Heart left ventricle (tissue), 16 donors: Measurements from ENCODE around the gene BTG2. TPM values are rescaled to one million over a fixed set of nuclear protein-coding genes. Genes with fewer than 3 reads are reported as not detected.
A peak's percentile ranks its signal among the peaks of the same experiment; 100 is the strongest.
"Not testable (repeated sequence)": the region's sequence is repeated elsewhere in the genome, so short reads cannot be mapped to it uniquely, and the experiment has no call there.

Source experiments
- ATAC-seq, 4 donors: fragments of 200-7000 bp; cut with Tn5 transposase; one replicate each; pipeline ENCODE4 v1.9.1; 2020 to 2022; ENCODE audit warnings: moderate library complexity in 4 of 4, mild to moderate bottlenecking in 3 of 4, moderate number of reproducible peaks in 1 of 4
- DNase-seq, 5 donors: peaks; one replicate each; pipeline ENCODE4 v3.0.0-alpha.2; 2020
- H3K27ac ChIP-seq, 12 donors: fragments of 200-600 bp; sonication (generic) in 4 of 12; one replicate each; pipeline versions ENCODE4 v1.5.0 to v1.8.0; 2016 to 2022; ENCODE audit warnings: mild to moderate bottlenecking in 2 of 12
- H3K27me3 ChIP-seq, 9 donors: fragments of 200-600 bp; sonication (generic) in 2 of 9; one replicate each; pipeline versions ENCODE4 v1.5.1 to v1.8.0; 2016 to 2022; ENCODE audit warnings: mild to moderate bottlenecking in 3 of 9
- H3K36me3 ChIP-seq, 9 donors: fragments of 200-600 bp; sonication (generic) in 2 of 9; one replicate each; pipeline versions ENCODE4 v1.5.0 to v1.8.0; 2018 to 2022; ENCODE audit warnings: mild to moderate bottlenecking in 2 of 9
- H3K4me1 ChIP-seq, 12 donors: fragments of 200-600 bp; sonication (generic) in 4 of 12; one replicate each; pipeline versions ENCODE4 v1.5.0 to v1.8.0; 2016 to 2022; ENCODE audit warnings: mild to moderate bottlenecking in 3 of 12
- H3K4me3 ChIP-seq, 12 donors: fragments of 200-600 bp; sonication (generic) in 4 of 12; one replicate each; pipeline versions ENCODE4 v1.5.0 to v1.8.0; 2017 to 2022; ENCODE audit warnings: mild to moderate bottlenecking in 9 of 12, moderate library complexity in 4 of 12
- H3K9me3 ChIP-seq, 12 donors: fragments of 200-600 bp; sonication (generic) in 4 of 12; one replicate each; pipeline versions ENCODE4 v1.5.0 to v1.8.0; 2016 to 2022; ENCODE audit warnings: mild to moderate bottlenecking in 1 of 12
- POLR2A ChIP-seq, 2 donors: fragments of 450-650 bp; IDR thresholded peaks; one replicate each; pipeline ENCODE4 v1.6.1; 2017; ENCODE audit warnings: antibody characterized with exemption in 2 of 2, mild to moderate bottlenecking in 2 of 2, moderate library complexity in 2 of 2
- WGBS, 4 donors: extraction: QIAGEN DNeasy Blood & Tissue Kit in 2 of 4; methylation state at CpG; one replicate each; pipeline versions ENCODE4 v1.1.5 to v1.1.7; 2013 to 2018; 5-methylcytosine and 5-hydroxymethylcytosine counted together
- intact Hi-C, 10 donors: fragments of 100-400 bp; cut with DNase I; formaldehyde crosslinking; loops; one replicate each; pipeline versions ENCODE4 v1.11.1 to v1.14.2; 2022
- polyA plus RNA-seq, 2 donors: library from polyadenylated mRNA; stranded (reverse); fragments of 200-250 nt; gene quantifications; one replicate each; pipeline ENCODE4 v1.2.3, GENCODE V29; 2013
- total RNA-seq, 9 donors: library from RNA; depleted of rRNA in 2 of 9; stranded (reverse); fragments of >200 nt in 2 of 9; fragmentation: NEBNext Ultra II Directional in 3 of 9; extraction: Animal tissue kit (Norgen Biotek cat#: 25700) in 3 of 9; gene quantifications; one replicate each; pipeline versions ENCODE4 v1.1.0 to v1.2.4, GENCODE V29; 2016 to 2023
- TF ChIP-seq, protein P1 (sequence below), 12 donors: fragments of 200-600 bp; sonication (generic) in 4 of 12; IDR thresholded peaks; one replicate each; pipeline versions ENCODE4 v1.5.0 to v1.8.0; 2018 to 2022; ENCODE audit warnings: antibody characterized with exemption in 12 of 12, mild to moderate bottlenecking in 5 of 12
- donor health status: ischemic (EF 13 %, LVEDD 7.1; RV severe dilation, severe dysfunction).
- donor health status: healthy with polysubstance abuse.
- donor health status: DM: no; HTN: yes; CAD: no.
- donor health status: DM: no; HTN: no; CAD: no.
- donor health status: ischemic (EF 25% LVEDD 6.9; RV normal size, moderate dysfunction).
- donor health status: ischemic (EF 25% LVEDD 5.7; RV mildly dilated, moderate dysfunction).
- donor health status: healthy.
- donor health status: DM: yes; HTN: yes; CAD: no.
- donor health status: ischemic (EF 35%, LVEDD 5.7; RV mildly dilated, moderate dysfunction).
- donor health status: nonischemic (EF 11% LVEDD 7.7; RV severe dilation, severe dysfunction).
- donor health status: DM: yes; HTN: yes; CAD: no.
- donor health status: PGD.
- donor health status: ischemic (EF 29% LVEDD 5.4; RV normal size, mild dysfunction).
- donor health status: nonischemic (EF 23%, LVEDD 6.1; RV moderate dilation, normal function).

BTG2 gene
- total and polyA plus RNA-seq, 11 donors: 23.8 to 174 (median 42.1) TPM

DNA sequence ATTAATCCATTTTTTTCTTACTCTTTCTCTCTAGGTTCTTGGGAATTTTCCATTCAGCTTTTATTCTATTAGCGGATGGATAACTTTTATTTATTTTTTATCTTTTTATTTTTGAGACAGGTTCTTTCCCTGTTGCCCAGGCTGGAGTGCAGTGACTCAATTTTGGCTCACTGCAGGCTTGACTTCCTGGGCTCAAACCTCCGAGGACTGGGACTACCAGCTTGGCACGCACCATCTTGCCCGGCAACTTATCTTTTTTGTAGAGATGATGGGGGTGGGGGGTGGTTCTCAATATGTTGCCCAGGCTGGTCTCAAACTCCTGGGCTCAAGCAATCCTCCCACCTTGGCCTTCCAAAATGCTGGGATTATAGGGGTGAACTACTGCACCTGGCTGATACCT, 39.8 kb upstream of the BTG2 start:
- Histone ChIP-seq H3K27me3 (no peaks in the 10 kb centered on the region), H3K27ac (no peak overlapping the region), H3K4me1 (peaks cover 0 to 15% (median 2%) of the 10 kb centered on the region in 12 donors), H3K36me3 (no peaks in the 10 kb centered on the region), H3K4me3 (no peak overlapping the region), H3K9me3 (no peaks in the 10 kb centered on the region)
- 62 to 76% (median 70%) methylated on average over 4 of the region's 4 CpGs for WGBS, 4 donors
- intact Hi-C loops: loop anchor here in 2 of 10 donors (5.0 kb wide), 1 partner anchor 228 kb away; no protein-coding TSS in a partner anchor
- no peak for ATAC-seq
- no peak for DNase-seq
- TF ChIP-seq, protein P1, sequence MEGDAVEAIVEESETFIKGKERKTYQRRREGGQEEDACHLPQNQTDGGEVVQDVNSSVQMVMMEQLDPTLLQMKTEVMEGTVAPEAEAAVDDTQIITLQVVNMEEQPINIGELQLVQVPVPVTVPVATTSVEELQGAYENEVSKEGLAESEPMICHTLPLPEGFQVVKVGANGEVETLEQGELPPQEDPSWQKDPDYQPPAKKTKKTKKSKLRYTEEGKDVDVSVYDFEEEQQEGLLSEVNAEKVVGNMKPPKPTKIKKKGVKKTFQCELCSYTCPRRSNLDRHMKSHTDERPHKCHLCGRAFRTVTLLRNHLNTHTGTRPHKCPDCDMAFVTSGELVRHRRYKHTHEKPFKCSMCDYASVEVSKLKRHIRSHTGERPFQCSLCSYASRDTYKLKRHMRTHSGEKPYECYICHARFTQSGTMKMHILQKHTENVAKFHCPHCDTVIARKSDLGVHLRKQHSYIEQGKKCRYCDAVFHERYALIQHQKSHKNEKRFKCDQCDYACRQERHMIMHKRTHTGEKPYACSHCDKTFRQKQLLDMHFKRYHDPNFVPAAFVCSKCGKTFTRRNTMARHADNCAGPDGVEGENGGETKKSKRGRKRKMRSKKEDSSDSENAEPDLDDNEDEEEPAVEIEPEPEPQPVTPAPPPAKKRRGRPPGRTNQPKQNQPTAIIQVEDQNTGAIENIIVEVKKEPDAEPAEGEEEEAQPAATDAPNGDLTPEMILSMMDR (IDR thresholded peaks at IDR 0.05): no peak
- TF ChIP-seq POLR2A (IDR thresholded peaks at IDR 0.05): no peak

- not testable (repeated sequence) for H3K27ac ChIP-seq, H3K27me3 ChIP-seq, DNase-seq, H3K9me3 ChIP-seq, H3K4me3 ChIP-seq, ATAC-seq, H3K36me3 ChIP-seq
- WGBS, 4 donors: 58 to 77% (median 65%) methylated on average over 4 to 5 of the region's 5 CpGs
- peaks cover 0 to 21% (median 5%) of the 10 kb centered on the region in 12 donors for H3K4me1 ChIP-seq
- intact Hi-C loops: loop anchor here in 2 of 10 donors (5.0 kb wide), 1 partner anchor 229 kb away; no protein-coding TSS in a partner anchor
These were observed 39.2 kb upstream of the BTG2 start for GRCh38 chr1:203266140-203266539.

GRCh38 chr1:203267347-203267846, 37.9 kb upstream of the BTG2 start:
- TF ChIP-seq, protein P1 (IDR thresholded peaks at IDR 0.05): peak; percentile 85 to 97 (median 95)
- no peak for TF ChIP-seq POLR2A (IDR thresholded peaks at IDR 0.05)
- Histone ChIP-seq H3K9me3 (no peaks in the 10 kb centered on the region), H3K4me3 (peak overlapping the region; percentile 37 to 69 (median 60)), H3K27me3 (no peaks in the 10 kb centered on the region), H3K27ac (peak overlapping the region; percentile 63 to 92 (median 87)), H3K36me3 (no peaks in the 10 kb centered on the region), H3K4me1 (peaks cover 0 to 27% (median 8%) of the 10 kb centered on the region in 12 donors)
- DNase-seq (peak; percentile 81 to 89 (median 84)), ATAC-seq (peak; percentile 47 to 74 (median 72))
- intact Hi-C loops: loop anchor here in 2 of 10 donors (5.0 kb wide), 1 partner anchor 230 kb away; no protein-coding TSS in a partner anchor
- 0 to 1% (median 0%) methylated on average over 7 to 20 of the region's 20 CpGs for WGBS, 4 donors

DNA sequence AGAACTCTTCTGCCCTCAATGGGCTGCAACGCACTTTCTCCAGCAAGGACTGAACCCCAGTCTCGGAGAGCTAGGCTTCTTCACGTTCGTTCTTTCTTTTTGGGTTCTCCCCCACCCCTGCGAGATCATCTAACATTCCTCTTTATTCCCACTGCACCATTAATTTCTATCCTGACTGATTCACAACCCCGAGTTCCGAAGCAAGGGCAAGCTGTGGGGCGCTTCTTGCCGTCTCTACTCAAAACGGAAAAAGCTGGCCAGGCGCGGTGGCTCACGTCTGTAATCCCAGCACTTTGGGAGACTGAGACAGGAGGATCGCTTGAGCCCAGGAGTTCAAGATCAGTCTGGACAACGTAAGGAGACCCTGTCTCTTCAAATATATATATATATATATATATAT, 37.4 kb upstream of the BTG2 start:
- no peaks in the 10 kb centered on the region for H3K27me3 ChIP-seq
- no peaks in the 10 kb centered on the region for H3K9me3 ChIP-seq
- no peak for TF ChIP-seq POLR2A (IDR thresholded peaks at IDR 0.05)
- TF ChIP-seq, protein P1 (IDR thresholded peaks at IDR 0.05): no peak
- WGBS, 4 donors: 51 to 66% (median 57%) methylated on average over 15 of the region's 15 CpGs
- H3K4me3 ChIP-seq: peak overlapping the region in 10 of 12 donors; percentile 37 to 69 (median 63)
- intact Hi-C loops: loop anchor here in 3 of 10 donors (2.0 to 5.0 kb wide), 2 partner anchors 71 to 231 kb away; no protein-coding TSS in a partner anchor
- peak overlapping the region in 11 of 12 donors; percentile 71 to 92 (median 88) for H3K27ac ChIP-seq
- peaks cover 0 to 32% (median 13%) of the 10 kb centered on the region in 12 donors for H3K4me1 ChIP-seq
- DNase-seq: no peak
- no peaks in the 10 kb centered on the region for H3K36me3 ChIP-seq
- ATAC-seq: no peak
